Measurements from ENCODE around the gene WDR88.

DNA sequence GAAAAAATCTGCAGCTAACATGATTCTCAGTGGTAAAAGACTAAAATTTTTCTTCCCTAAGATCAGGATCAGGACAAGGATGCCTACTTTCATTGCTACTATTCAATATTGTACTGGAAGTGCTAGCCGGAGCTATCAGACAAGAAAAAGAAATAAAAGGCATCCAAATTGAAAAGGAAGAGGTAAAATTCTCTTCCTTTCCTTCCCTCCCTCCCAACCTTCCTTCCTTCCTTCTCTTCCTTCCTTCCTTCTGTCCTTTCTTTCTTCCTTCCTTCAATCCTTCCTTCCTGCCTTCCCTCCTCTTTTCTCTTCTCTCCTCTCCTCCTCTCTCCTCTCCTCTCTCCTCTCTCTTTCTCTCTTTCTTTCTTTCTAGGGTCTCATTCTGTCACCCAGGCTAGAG, 35.5 kb downstream of the WDR88 start:
- no peak for TF ChIP-seq EP300 (IDR thresholded peaks at IDR 0.05)
- TF ChIP-seq, protein P1, sequence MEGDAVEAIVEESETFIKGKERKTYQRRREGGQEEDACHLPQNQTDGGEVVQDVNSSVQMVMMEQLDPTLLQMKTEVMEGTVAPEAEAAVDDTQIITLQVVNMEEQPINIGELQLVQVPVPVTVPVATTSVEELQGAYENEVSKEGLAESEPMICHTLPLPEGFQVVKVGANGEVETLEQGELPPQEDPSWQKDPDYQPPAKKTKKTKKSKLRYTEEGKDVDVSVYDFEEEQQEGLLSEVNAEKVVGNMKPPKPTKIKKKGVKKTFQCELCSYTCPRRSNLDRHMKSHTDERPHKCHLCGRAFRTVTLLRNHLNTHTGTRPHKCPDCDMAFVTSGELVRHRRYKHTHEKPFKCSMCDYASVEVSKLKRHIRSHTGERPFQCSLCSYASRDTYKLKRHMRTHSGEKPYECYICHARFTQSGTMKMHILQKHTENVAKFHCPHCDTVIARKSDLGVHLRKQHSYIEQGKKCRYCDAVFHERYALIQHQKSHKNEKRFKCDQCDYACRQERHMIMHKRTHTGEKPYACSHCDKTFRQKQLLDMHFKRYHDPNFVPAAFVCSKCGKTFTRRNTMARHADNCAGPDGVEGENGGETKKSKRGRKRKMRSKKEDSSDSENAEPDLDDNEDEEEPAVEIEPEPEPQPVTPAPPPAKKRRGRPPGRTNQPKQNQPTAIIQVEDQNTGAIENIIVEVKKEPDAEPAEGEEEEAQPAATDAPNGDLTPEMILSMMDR (IDR thresholded peaks at IDR 0.05): no peak
- TF ChIP-seq POLR2A (IDR thresholded peaks at IDR 0.05): no peak
